HG02759 (cell line): ENCODE data around the gene HGS.

ENCODE experiments used
- ATAC-seq: cut with Tn5 transposase; IDR thresholded peaks from one replicate; pipeline ENCODE4 v1.9.1; 2021; ENCODE audit warnings: mild to moderate bottlenecking, moderate library complexity; ENCODE audit not compliant: unreplicated experiment

Gene HGS

DNA sequence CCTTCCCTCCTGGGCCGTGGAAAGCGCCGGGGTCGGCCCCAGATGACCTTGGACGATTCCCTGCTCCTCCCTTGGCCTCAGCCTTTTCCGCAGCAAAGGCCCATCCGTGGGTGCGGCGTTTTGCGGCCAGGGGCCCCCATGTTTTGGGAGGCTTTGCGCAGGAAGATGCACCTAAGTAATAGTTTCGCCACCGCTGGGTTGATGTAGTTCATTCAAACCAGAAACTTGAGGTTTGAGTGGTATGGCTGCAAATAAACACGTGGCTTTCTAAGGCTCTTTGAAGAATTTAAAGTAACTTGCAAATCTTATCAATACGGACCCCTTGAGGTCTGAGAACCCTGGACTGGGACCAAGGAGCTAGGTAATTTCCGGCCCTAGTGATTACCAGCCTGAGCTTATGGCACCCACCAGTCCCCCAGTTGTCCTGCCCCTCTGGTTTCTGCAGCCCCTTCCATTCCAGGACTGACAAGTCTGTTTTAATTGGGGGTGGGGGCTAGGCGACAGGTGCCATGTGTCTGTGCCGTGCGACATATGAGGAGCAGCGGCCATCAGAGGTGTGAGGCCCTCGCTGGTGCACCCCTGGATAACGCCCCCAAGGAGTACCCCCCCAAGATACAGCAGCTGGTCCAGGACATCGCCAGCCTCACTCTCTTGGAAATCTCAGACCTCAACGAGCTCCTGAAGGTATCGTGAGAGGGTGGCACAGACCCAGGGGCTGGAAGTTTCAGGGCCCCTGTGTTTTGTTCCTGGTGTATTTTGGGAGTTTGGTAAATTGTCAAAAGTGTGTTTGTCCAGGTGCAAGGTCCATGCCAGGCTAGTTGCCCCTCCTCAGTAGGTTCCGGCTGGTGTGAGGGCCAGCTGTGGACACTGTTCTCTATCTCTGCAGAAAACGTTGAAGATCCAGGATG is 20.2 kb downstream of the HGS start:
- ATAC-seq, result no peak

- no peak for ATAC-seq
Observed at GRCh38 chr17:81705518-81706231, 21.9 kb downstream of the HGS start.

GRCh38 chr17:81706232-81706611 is 22.4 kb downstream of the HGS start:
- no peak for ATAC-seq

DNA sequence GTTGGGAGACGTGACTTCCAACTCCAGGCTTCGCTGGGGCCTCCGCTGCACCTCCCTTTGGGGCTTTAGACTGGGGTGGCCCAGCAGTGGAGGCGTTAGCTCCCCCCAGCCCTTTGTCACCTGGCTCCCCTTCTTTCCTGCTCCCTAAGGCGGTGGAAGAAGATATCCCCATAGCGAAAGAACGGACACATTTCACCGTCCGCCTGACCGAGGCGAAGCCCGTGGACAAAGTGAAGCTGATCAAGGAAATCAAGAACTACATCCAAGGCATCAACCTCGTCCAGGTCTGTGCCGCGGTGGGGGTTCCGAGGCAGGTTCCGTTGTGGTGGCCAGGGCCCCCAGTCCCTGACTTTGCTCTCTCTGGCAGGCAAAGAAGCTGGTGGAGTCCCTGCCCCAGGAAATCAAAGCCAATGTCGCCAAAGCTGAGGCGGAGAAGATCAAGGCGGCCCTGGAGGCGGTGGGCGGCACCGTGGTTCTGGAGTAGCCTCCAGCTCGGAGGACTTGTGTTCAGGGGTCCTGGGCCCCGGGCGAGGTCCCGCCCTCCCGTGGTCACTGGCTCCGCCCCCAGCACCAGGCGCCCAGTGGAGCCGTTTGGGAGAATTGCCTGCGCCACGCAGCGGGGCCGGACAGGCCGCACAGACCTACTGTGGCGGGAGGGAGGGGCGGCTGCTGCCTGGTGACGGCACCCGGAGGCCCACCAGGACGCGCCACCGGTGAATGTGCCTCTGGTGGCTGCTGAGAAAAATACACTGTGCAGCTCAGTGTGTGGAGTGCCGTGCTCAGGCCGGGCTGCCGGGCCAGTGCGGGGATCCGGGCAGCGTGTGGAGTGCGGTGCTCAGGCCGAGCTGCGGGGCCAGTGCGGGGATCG is 23.2 kb downstream of the HGS start:
- ATAC-seq, result no peak

GRCh38 chr17:81707725-81708646 is 24.2 kb downstream of the HGS start:
- no peak for ATAC-seq

DNA sequence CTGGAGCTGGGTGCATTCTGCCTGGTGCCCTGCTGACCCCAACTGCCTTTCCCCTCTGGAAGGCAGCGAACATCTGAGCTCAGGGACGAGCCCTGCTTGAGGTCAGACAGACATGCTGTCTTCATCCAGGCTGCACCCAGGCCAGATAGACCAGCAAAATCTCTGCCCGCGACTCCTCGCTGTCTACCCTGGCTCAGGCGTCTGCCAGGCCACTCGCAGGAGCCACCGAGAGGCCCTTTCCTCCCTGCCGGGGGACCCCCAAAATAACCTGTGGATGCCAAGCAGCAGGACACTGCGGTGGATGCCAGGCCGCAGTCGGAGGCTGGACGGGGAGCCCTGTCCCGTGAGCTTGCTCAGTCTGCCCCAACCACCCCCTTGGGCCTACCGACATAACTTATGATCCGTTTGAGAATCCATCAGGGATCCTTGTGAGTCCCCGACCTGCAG is 25.0 kb downstream of the HGS start:
- ATAC-seq, result no peak

DNA sequence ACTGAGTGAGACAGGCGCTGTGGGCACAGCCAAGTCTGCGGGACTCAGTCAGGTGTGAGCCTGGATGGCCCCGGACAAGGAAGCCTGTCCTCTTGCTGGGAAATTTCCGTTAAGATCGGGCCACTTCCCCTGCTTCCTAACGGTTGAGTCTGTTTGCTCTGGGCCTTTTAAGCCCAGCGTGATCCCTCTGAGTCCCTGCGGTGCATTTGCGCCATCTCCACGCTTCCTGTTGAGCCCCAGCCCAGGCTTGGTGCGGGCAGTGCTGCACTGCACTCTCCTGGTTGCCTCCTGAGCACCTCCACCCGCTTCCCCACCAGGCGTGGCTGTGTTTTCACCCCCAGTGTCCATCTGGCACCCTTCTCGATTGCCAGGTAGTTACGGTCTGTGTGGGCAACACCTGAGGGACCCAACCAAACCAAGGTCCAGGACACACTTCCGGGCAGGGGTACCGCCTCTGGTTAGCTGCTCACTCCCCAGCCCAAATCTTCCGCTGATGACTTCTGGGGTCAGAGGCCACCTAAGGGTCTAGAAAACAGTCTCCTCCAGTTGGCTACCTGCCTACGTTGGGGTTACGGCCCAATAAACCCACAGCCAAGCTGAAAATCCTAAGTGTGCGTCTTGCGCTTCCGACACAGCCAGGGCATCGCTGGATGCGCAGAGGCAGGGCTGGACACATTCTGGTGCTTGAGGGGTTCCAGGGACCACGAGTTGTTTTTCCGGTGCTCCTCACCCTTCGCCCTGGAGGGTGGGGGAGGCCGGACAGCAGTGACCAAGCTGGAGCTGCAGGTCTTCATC is 26.9 kb downstream of the HGS start:
- ATAC-seq, result no peak

- ATAC-seq, result peak; percentile 78
Observed at GRCh38 chr17:81711814-81712467, 28.1 kb downstream of the HGS start, which contains the start of gene SLC25A10. TSS of gene SLC25A10 (plus strand) at chr17:81712284. CDS start at chr17:81712427, 143 bp downstream.

DNA sequence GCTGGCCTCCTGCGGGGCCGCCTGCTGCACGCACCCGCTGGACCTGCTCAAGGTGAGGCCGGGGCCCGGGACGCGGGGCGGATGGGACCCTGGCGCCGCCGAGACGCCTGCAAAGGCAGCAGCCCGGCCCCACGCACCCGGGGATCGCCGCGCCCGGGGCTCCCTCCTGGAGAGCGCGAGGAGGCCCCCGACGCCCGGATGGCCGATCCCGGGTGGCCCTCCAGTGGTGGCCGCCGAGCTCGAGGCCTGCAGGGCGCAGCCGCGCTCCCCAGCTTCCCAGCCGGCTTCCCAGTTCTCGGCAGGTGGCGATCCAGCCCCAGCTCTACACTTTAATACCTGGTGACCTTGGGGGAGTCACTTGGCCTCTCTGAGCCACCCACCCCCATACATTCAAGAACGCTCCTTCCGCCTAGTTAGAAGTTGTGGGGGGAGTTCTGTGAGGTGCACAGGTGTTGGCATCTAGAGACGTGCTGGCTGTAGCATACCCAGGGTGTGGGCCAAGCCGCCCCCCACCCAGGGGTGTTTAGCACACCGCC is 28.7 kb downstream of the HGS start:
- peak; percentile 17 for ATAC-seq

DNA sequence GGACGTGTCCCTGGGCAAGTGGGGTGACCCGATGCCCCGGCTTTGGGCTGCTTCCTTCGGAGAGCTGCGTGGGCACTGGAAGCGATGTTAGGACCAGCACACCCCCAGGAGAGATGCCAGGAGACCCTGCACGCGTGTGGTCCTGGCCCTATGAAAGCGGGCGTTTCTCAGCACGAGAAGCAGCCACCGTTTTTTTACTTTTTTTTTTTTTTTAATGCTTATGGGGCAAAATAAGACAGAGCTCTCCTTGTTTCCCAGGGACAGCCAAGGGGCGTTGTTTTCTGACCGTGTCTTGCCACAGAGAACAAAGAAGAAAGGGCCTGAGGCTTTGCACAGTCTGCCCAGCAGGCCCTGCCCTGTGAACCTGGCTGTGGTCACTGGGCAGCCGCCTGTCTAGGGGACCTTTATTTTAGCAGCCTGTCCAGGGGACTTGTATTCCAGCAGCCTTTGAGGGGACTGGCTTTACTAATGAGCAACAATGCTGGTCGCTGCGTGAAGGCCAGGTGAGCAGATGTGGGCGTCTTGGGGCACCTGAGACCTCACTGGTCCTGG is 29.3 kb downstream of the HGS start:
- ATAC-seq, result no peak

DNA sequence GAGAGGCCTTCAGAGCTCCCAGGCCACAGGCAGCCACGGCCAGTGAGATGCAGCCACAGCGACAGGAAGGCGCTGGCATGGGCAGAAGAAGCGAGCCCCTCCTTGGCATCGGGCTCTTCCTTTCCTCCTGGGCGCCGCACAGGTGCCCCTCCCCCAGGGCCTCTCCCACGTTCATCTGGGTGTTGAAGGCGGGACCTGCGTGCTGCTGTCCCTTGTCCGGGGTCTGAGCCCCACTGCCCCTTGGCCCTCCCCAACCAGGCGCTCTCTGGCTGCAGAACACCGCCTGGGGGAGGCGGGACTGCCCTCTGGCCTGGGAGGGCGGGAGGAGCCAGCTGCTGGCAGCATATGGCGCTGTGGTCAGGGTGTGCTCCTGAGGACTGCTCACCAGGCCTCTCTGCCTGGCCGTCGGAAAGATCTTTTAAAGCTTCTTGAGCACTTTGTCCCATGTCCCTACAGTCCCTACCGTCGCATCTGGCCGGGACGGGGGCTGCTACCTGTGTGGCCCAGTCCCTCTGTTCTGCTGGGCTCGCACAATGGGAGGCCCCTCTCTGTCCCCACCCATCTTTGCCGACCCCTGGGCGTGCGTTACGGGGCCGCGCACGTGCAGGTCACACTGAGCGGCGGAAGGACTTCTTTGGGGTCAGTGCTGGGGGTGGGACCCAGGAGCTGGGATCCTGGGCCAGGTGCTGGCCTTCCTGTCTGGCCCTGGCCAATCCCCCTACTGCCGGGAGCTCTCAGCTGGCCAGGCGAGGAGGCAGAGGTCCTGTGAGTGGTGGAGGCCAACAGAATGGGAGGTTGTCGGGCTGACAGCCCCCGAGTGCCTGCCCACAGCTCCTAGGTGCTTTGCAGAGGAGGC is 30.0 kb downstream of the HGS start:
- ATAC-seq, result no peak

DNA sequence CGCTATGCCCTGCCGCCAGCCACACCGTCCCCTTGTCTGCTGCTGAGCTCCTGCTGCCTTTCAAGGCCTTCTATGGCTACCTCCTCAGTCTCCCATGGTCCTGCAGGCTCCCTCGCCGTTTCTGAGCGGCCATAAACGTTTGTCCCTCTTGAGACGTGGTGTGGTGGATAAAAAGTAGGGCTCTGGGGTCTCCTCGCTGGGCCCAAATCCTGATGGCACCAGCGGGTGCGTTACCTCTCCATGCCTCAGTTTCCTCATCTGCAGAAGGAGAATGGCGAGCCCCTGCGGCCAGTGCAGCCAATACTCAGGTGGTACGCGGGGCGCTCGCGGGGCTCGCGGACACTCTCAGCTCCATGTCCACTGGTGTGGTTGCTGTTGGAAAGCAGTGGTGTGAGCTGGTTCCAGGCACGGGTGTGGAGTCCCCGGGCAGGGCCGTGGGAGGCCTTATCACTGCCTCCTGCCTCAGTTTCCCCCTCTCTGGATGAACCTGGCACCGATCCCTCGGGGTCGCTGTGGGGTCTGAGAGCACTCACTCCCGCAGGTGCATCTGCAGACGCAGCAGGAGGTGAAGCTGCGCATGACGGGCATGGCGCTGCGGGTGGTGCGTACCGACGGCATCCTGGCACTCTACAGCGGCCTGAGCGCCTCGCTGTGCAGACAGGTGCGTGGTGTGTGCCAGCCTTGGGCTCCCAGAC is 30.7 kb downstream of the HGS start:
- no peak for ATAC-seq

DNA sequence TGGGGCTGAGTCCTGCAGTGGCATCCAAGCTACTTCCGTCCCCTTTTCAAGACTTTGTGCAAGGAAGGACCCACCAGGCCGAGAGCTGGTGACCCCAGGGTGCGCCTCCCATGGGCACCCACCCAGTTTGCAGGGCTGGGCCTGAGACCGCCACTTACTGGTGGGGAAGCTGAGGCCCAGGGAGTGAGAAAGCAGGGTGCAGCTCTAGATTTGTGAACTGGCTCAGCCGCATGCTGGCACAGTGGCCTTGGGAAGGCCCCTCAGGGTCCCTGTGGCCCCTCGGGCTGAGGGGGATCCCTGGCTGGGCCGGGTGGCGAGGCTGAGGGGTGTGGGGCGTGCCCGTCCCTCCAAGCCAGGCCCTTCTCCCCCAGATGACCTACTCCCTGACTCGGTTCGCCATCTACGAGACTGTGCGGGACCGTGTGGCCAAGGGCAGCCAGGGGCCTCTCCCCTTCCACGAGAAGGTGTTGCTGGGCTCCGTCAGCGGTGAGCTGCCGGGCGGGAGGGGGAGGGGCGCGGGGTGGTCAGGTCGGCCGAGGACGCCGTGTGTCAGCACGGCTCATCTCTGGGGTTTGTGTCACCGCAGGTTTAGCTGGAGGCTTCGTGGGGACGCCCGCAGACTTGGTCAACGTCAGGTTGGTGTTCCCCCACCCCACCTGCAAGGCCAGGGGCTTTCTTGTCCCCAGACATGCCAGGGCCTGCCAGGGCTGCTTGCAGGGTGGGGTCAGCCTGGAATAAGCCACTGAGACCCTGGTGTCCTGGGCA is 31.5 kb downstream of the HGS start:
- no peak for ATAC-seq

GRCh38 chr17:81715872-81716673 is 32.3 kb downstream of the HGS start:
- no peak for ATAC-seq

DNA sequence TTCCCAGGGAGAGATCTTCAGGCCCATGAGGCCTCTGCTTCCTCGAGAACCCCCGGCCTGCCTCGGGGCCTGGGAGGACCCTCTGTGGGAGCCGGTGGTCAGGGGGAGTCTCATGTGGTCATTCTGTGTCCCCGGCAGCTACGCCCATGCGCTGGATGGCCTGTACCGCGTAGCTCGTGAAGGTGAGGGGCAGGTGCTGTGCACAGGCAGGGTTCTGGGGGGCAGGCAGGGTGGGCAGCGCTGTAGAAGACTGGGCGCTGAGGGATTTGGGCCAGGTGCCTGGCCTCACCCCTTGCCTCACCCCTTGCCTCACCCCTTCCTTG is 32.8 kb downstream of the HGS start:
- ATAC-seq, result no peak
